GM23338 (cell line): ENCODE measurements around the gene HPD. TPM values are rescaled to one million over a fixed set of nuclear protein-coding genes. Genes with fewer than 3 reads are reported as not detected.
A peak's percentile ranks its signal among the peaks of the same experiment; 100 is the strongest.

Experiments used
- ATAC-seq: fragments of 200-7000 bp; cut with Tn5 transposase; 3 replicates; pipeline ENCODE4 v1.9.1; 2020
- DNase-seq: peaks from one replicate; pipeline ENCODE4 v3.0.0-alpha.2; 2015; ENCODE audit warnings: low spot score
- H2AFZ ChIP-seq: fragments of 200-600 bp; sonication (generic); 2 replicates; pipeline ENCODE4 v1.8.0; 2016; ENCODE audit warnings: antibody characterized with exemption, mild to moderate bottlenecking, moderate library complexity
- H3F3A ChIP-seq: fragments of 200-600 bp; sonication (generic); replicated peaks from 2 replicates; pipeline ENCODE4 v1.8.0; 2017; ENCODE audit warnings: antibody characterized with exemption, mixed run types, low read depth
- H3K27ac ChIP-seq: fragments of 200-600 bp; sonication (generic); 2 replicates; pipeline ENCODE4 v1.6.1; 2016; ENCODE audit warnings: low read depth
- H3K27me3 ChIP-seq: fragments of 200-600 bp; sonication (generic); 2 replicates; pipeline ENCODE4 v1.8.0; 2016; ENCODE audit warnings: mild to moderate bottlenecking, mixed run types, moderate library complexity; ENCODE audit not compliant: insufficient read depth
- H3K36me3 ChIP-seq: fragments of 200-600 bp; sonication (generic); 2 replicates; pipeline ENCODE4 v1.8.0; 2016; ENCODE audit warnings: mild to moderate bottlenecking; ENCODE audit not compliant: insufficient read depth
- H3K4me1 ChIP-seq: fragments of 200-600 bp; sonication (generic); 2 replicates; pipeline ENCODE4 v1.8.0; 2016; ENCODE audit warnings: mild to moderate bottlenecking, moderate library complexity; ENCODE audit not compliant: insufficient read depth
- H3K4me2 ChIP-seq: fragments of 200-600 bp; sonication (generic); 2 replicates; pipeline ENCODE4 v1.7.1; 2017; ENCODE audit warnings: mixed run types
- H3K4me3 ChIP-seq: fragments of 200-600 bp; sonication (generic); 2 replicates; pipeline ENCODE4 v1.6.1; 2016; ENCODE audit warnings: mixed run types
- H3K79me2 ChIP-seq: fragments of 200-600 bp; sonication (generic); replicated peaks from 2 replicates; pipeline ENCODE4 v1.8.0; 2017; ENCODE audit warnings: mild to moderate bottlenecking; ENCODE audit not compliant: insufficient read depth
- H3K9me2 ChIP-seq: fragments of 200-600 bp; sonication (generic); 2 replicates; pipeline ENCODE4 v1.8.0; 2017; ENCODE audit not compliant: insufficient read depth
- H4K20me1 ChIP-seq: fragments of 200-600 bp; sonication (generic); replicated peaks from 2 replicates; pipeline ENCODE4 v1.8.0; 2017; ENCODE audit warnings: mild to moderate bottlenecking; ENCODE audit not compliant: insufficient read depth
- H3K27ac Mint-ChIP-seq: 2 replicates; pipeline ENCODE4 v1.8.0; 2020; ENCODE audit warnings: inconsistent platforms, mild to moderate bottlenecking, moderate library complexity, mixed read lengths
- H3K27me3 Mint-ChIP-seq: 3 replicates; pipeline ENCODE4 v1.8.0; 2022; ENCODE audit warnings: low read depth, mild to moderate bottlenecking, moderate library complexity, mixed read lengths, inconsistent platforms; ENCODE audit not compliant: insufficient read depth, poor library complexity
- H3K36me3 Mint-ChIP-seq: 3 replicates; pipeline ENCODE4 v1.8.0; 2021; ENCODE audit warnings: low read depth, mild to moderate bottlenecking, inconsistent platforms, moderate library complexity, mixed read lengths
- H3K4me1 Mint-ChIP-seq: 3 replicates; pipeline ENCODE4 v1.8.0; 2020; ENCODE audit warnings: mild to moderate bottlenecking, inconsistent platforms, mixed read lengths
- H3K4me3 Mint-ChIP-seq: 3 replicates; pipeline ENCODE4 v1.8.0; 2021; ENCODE audit warnings: moderate library complexity, mild to moderate bottlenecking, inconsistent platforms, mixed read lengths
- H3K9me3 Mint-ChIP-seq: 3 replicates; pipeline ENCODE4 v1.8.0; 2020; ENCODE audit warnings: moderate library complexity, mild to moderate bottlenecking, inconsistent platforms, mixed read lengths
- CREB1 ChIP-seq: fragments of 250-450 bp; sonication (Bioruptor Pico); IDR thresholded peaks from 2 replicates; pipeline ENCODE4 v1.5.0; 2020; ENCODE audit warnings: low read depth, mild to moderate bottlenecking, moderate library complexity
- CTCF ChIP-seq, 2 experiments: fragments of 200-600 bp in 1 of 2; sonication (generic) in 1 of 2; conservative IDR thresholded peaks; 2 replicates each; pipeline versions ENCODE4 v1.5.1 to v1.6.1; 2016 to 2017; ENCODE audit warnings: antibody characterized with exemption in 2 of 2, low read depth in 2 of 2, mild to moderate bottlenecking in 2 of 2, moderate library complexity in 1 of 2
- ETS1 ChIP-seq: IDR thresholded peaks from 2 replicates; pipeline ENCODE4 v1.6.1; 2016; ENCODE audit warnings: antibody characterized with exemption
- EZH2 ChIP-seq: fragments of 200-600 bp; sonication (generic); IDR thresholded peaks from one replicate; pipeline ENCODE4 v1.8.0; 2017; ENCODE audit warnings: antibody characterized with exemption, mild to moderate bottlenecking, low read depth; ENCODE audit not compliant: unreplicated experiment
- EZH2phosphoT487 ChIP-seq: fragments of 200-600 bp; sonication (generic); IDR thresholded peaks from one replicate; pipeline ENCODE4 v1.8.1; 2018; ENCODE audit warnings: antibody characterized with exemption; ENCODE audit not compliant: unreplicated experiment
- JUNB ChIP-seq: IDR thresholded peaks from one replicate; pipeline ENCODE4 v1.6.1; 2016; ENCODE audit warnings: antibody characterized with exemption; ENCODE audit not compliant: unreplicated experiment
- NANOG ChIP-seq: IDR thresholded peaks from 2 replicates; pipeline ENCODE4 v1.6.1; 2016; ENCODE audit warnings: antibody characterized with exemption, borderline replicate concordance
- REST ChIP-seq: IDR thresholded peaks from one replicate; pipeline ENCODE4 v1.6.1; 2018; ENCODE audit warnings: antibody characterized with exemption; ENCODE audit not compliant: unreplicated experiment
- STAT1 ChIP-seq: IDR thresholded peaks from one replicate; pipeline ENCODE4 v1.6.1; 2016; ENCODE audit warnings: antibody characterized with exemption; ENCODE audit not compliant: unreplicated experiment
- ZNF114 ChIP-seq: fragments of 250-450 bp; sonication (Bioruptor Pico); IDR thresholded peaks from 2 replicates; pipeline ENCODE4 v1.5.0; 2020; ENCODE audit warnings: mild to moderate bottlenecking, moderate library complexity
- ZNF331 ChIP-seq: fragments of 250-450 bp; sonication (Bioruptor Pico); IDR thresholded peaks from 2 replicates; pipeline ENCODE4 v1.5.0; 2020; ENCODE audit warnings: low read depth, mild to moderate bottlenecking, moderate library complexity
- ZNF462 ChIP-seq: fragments of 250-450 bp; sonication (Bioruptor Pico); IDR thresholded peaks from 2 replicates; pipeline ENCODE4 v1.5.0; 2020; ENCODE audit warnings: mild to moderate bottlenecking, moderate library complexity
- polyA plus RNA-seq: library from polyadenylated mRNA; unstranded; fragments of >200 nt; fragmentation: Nextera tagmentation; extraction: Ambion mirVana; gene quantifications from 2 replicates; pipeline ENCODE4 v1.2.1, GENCODE V29; 2016
- total RNA-seq: library from RNA; depleted of rRNA; stranded (reverse); fragments of >200 nt; shearing (Covaris generic); gene quantifications from 2 replicates; pipeline ENCODE4 v1.2.3, GENCODE V29; 2014

Gene HPD
- total and polyA plus RNA-seq, 2 experiments from 2014 or later = not detected

- no peak for DNase-seq
- H3K4me3 ChIP-seq = peak overlapping the region; percentile 59
- Mint-ChIP-seq H3K27ac (peak overlapping the region; percentile 100), H3K4me1 (peaks cover 47% of the 10 kb centered on the region), H3K4me3 (peak overlapping the region; percentile 90), H3K9me3 (peaks cover 5% of the 10 kb centered on the region; the same call in 2 of the 3 replicates), H3K36me3 (peaks cover 51% of the 10 kb centered on the region), H3K27me3 (peaks cover 32% of the 10 kb centered on the region)
- no peak for ATAC-seq
- peaks cover 19% of the 10 kb centered on the region; the same call in 1 of the 2 replicates for H3F3A ChIP-seq
- H3K9me2 ChIP-seq = no peaks in the 10 kb centered on the region
- peak overlapping the region; percentile 99 for H3K27ac ChIP-seq
- H2AFZ ChIP-seq = no peak overlapping the region
- H3K79me2 ChIP-seq = peaks cover 63% of the 10 kb centered on the region
- no peaks in the 10 kb centered on the region for H3K36me3 ChIP-seq
- peaks cover 9% of the 10 kb centered on the region; the same call in 1 of the 2 replicates for H4K20me1 ChIP-seq
- TF ChIP-seq STAT1 (no peak), JUNB (no peak), ZNF114 (CRISPR knock-in tag) (no peak), EZH2phosphoT487 (no peak), CTCF (conservative IDR thresholded peaks at IDR 0.05; ENCODE audit: low read depth in 2 of 2) (no peak), NANOG (no peak), ZNF462 (CRISPR knock-in tag) (no peak), ETS1 (no peak), REST (no peak), EZH2 (no peak), ZNF331 (no peak), CREB1 (CRISPR knock-in tag) (no peak)
- no peaks in the 10 kb centered on the region for H3K27me3 ChIP-seq
- peak overlapping the region; percentile 82 for H3K4me2 ChIP-seq
- peaks cover 38% of the 10 kb centered on the region for H3K4me1 ChIP-seq
These were observed 56.2 kb downstream of the HPD start for GRCh38 chr12:121802485-121802842.
